ENCODE data around the gene CHIA. TPM values are rescaled to one million over a fixed set of nuclear protein-coding genes. Genes with fewer than 3 reads are reported as not detected.

CHIA gene
- total RNA-seq, 4 donors from 2014 or later, result not detected

DNA sequence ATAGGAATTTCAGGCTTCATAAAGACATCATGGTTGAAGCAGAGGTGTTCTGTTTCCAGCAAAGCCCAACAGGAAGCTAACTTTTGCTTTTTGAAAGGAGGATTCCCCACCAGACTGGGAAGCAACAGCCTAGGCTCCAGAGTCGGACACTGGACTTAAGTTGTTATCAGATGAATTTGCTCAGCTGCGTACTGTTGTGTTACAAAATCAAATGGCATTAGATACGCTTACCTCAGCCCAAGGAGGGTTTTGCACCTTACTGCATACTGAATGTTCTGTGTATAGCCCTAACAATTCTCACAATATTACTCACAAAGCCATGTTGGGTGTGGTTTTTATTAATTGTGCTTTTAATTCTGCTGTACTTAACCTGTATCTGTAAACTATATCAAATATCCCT lies 547 bp upstream of the CHIA start:
- WGBS, 2 donors, result 54 to 63% methylated on average over 3 of the region's 3 CpGs
- no peak for DNase-seq
- intact Hi-C loops (cut with DNase I), result no loop called here
- Histone ChIP-seq H3K27me3 (peaks cover 0 to 14% (median 0%) of the 10 kb centered on the region in 4 donors), H3K36me3 (no peaks in the 10 kb centered on the region), H3K4me3 (no peak overlapping the region), H3K27ac (no peak overlapping the region), H3K9me3 (no peaks in the 10 kb centered on the region), H3K4me1 (no peaks in the 10 kb centered on the region)
- no peak for TF ChIP-seq POLR2A (IDR thresholded peaks at IDR 0.05)
- TF ChIP-seq, protein P1, sequence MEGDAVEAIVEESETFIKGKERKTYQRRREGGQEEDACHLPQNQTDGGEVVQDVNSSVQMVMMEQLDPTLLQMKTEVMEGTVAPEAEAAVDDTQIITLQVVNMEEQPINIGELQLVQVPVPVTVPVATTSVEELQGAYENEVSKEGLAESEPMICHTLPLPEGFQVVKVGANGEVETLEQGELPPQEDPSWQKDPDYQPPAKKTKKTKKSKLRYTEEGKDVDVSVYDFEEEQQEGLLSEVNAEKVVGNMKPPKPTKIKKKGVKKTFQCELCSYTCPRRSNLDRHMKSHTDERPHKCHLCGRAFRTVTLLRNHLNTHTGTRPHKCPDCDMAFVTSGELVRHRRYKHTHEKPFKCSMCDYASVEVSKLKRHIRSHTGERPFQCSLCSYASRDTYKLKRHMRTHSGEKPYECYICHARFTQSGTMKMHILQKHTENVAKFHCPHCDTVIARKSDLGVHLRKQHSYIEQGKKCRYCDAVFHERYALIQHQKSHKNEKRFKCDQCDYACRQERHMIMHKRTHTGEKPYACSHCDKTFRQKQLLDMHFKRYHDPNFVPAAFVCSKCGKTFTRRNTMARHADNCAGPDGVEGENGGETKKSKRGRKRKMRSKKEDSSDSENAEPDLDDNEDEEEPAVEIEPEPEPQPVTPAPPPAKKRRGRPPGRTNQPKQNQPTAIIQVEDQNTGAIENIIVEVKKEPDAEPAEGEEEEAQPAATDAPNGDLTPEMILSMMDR (IDR thresholded peaks at IDR 0.05), result no peak

DNA sequence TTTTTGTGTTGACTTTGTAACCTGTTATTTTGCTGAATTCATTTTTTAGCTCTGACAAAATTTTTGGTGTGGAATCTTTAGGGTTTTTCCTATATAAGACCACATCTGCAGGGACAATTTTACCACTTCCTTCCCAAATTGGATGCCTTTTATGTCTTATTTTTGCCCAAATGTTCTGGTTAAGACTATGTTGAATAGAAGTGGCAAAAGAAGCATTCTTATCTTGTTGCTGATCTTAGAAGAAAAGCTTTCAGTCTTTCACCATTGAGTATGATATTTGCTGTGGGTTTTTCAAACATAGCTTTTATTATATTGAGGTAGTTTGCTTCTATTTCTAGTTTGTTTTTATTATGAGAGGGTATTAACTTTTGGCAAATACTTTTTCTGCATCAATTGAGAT lies 3.7 kb downstream of the CHIA start:
- no peak for DNase-seq
- Histone ChIP-seq H3K27ac (no peak overlapping the region), H3K27me3 (peaks cover 0 to 9% (median 0%) of the 10 kb centered on the region in 4 donors), H3K4me1 (no peaks in the 10 kb centered on the region), H3K9me3 (no peaks in the 10 kb centered on the region), H3K4me3 (no peak overlapping the region), H3K36me3 (no peaks in the 10 kb centered on the region)
- TF ChIP-seq POLR2A (IDR thresholded peaks at IDR 0.05), result no peak
- TF ChIP-seq, protein P1 (IDR thresholded peaks at IDR 0.05), result no peak
- intact Hi-C loops (cut with DNase I), result no loop called here

DNA sequence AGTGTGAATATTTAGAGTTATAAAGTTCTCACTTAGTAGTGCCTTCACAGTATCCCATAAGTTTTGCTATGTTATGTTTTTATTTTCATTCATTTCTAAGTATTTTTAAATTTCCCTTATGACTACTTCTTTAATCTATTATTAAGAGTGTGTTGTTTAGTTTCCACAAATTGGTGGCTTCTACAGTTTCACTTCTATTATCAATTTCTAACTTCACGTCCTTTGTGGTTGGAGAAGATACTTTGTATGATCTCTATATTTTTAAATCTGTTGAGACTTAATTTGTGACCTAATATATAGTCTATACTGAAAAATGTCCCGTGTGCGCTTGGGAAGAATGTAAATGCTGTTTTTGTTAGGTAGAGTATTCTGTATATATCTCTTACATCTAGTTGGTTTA lies 11.7 kb downstream of the CHIA start:
- intact Hi-C loops (cut with DNase I), result no loop called here
- 76 to 81% methylated on average over 3 of the region's 3 CpGs for WGBS, 2 donors

DNA sequence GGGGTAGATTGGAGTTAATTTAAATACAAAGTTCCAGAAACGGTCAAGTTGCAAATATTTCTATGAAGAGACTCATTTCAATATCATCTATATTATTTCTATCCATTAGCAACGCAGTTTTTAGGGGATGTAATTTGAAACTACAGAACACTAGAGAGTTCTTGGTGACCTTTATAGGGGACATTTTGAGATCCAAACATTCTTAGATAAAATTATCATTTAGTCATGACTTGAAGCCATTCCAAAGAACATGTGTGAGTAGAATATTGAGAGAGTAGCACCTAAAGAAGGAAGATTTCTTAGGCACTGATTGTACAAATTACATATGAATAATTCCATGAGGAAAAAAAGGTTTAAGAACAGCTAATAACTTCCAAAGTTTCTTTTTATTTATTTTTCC lies 19.0 kb downstream of the CHIA start:
- WGBS, 2 donors, result 34 to 47% methylated on average over 2 of the region's 2 CpGs
- no peaks in the 10 kb centered on the region for H3K9me3 ChIP-seq
- no peaks in the 10 kb centered on the region for H3K36me3 ChIP-seq
- H3K27me3 ChIP-seq, result peaks cover 0 to 27% (median 0%) of the 10 kb centered on the region in 4 donors
- intact Hi-C loops (cut with DNase I), result no loop called here
- H3K4me1 ChIP-seq, result no peaks in the 10 kb centered on the region
- no peak for DNase-seq
- H3K27ac ChIP-seq, result no peak overlapping the region
- H3K4me3 ChIP-seq, result no peak overlapping the region
- TF ChIP-seq, protein P1 (IDR thresholded peaks at IDR 0.05), result no peak
- TF ChIP-seq POLR2A (IDR thresholded peaks at IDR 0.05), result no peak

More for the DNA sequence above, 11.7 kb downstream of the CHIA start:
- no peak overlapping the region for H3K4me3 ChIP-seq
- no peaks in the 10 kb centered on the region for H3K36me3 ChIP-seq
- H3K27ac ChIP-seq, result no peak overlapping the region
- no peaks in the 10 kb centered on the region for H3K4me1 ChIP-seq
- peaks cover 0 to 3% (median 0%) of the 10 kb centered on the region in 3 donors for H3K9me3 ChIP-seq
- peaks cover 0 to 6% (median 0%) of the 10 kb centered on the region in 4 donors for H3K27me3 ChIP-seq
- TF ChIP-seq, protein P1 (IDR thresholded peaks at IDR 0.05), result no peak
- no peak for TF ChIP-seq POLR2A (IDR thresholded peaks at IDR 0.05)
- DNase-seq, result no peak

DNA sequence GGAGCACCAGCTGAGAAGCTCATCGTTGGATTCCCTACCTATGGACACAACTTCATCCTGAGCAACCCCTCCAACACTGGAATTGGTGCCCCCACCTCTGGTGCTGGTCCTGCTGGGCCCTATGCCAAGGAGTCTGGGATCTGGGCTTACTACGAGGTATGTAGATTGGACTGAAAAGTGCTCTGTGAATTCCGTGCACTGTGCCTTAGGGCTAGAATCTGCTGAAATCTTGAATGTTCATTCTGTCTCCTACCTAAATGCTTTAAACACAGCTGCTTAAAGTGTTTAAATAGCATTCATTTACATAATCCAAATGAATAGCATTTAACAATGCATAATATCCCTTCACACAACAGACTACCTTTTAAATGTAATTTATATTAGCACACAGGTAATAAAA lies 27.9 kb downstream of the CHIA start:
- no peaks in the 10 kb centered on the region for H3K4me1 ChIP-seq
- no peaks in the 10 kb centered on the region for H3K36me3 ChIP-seq
- TF ChIP-seq, protein P1 (IDR thresholded peaks at IDR 0.05), result no peak
- TF ChIP-seq POLR2A (IDR thresholded peaks at IDR 0.05), result no peak
- no peaks in the 10 kb centered on the region for H3K9me3 ChIP-seq
- WGBS, 2 donors, result 32 to 60% methylated on average over 3 of the region's 3 CpGs
- H3K27me3 ChIP-seq, result peaks cover 0 to 19% (median 0%) of the 10 kb centered on the region in 4 donors
- intact Hi-C loops (cut with DNase I), result no loop called here
- no peak overlapping the region for H3K27ac ChIP-seq
- no peak for DNase-seq
- H3K4me3 ChIP-seq, result no peak overlapping the region
